Astrocyte (in vitro differentiated cells and primary cell): ENCODE measurements around the gene SCAND1. TPM values are rescaled to one million over a fixed set of nuclear protein-coding genes. Genes with fewer than 3 reads are reported as not detected.

Experiments used
- DNase-seq: peaks from one replicate; pipeline ENCODE4 v3.0.0-alpha.2; 2010; ENCODE audit warnings: low read depth
- FAIRE-seq: peaks from 2 replicates; lab custom pipeline; 2011; peaks lifted over from hg19 to GRCh38; lab: Jason Lieb, UNC
- H2AFZ ChIP-seq: 2 replicates; pipeline ENCODE4 v1.6.0; 2012; ENCODE audit warnings: low read depth, low read length, inconsistent platforms
- H3K27ac ChIP-seq: 2 replicates; pipeline ENCODE4 v1.5.1; 2011; ENCODE audit warnings: low read depth, low read length, inconsistent platforms
- H3K27me3 ChIP-seq: 2 replicates; pipeline ENCODE4 v1.6.0; 2011; ENCODE audit warnings: low read length, inconsistent platforms; ENCODE audit not compliant: insufficient read depth
- H3K36me3 ChIP-seq: 2 replicates; pipeline ENCODE4 v1.5.1; 2011; ENCODE audit warnings: low read length, inconsistent platforms; ENCODE audit not compliant: insufficient read depth
- H3K4me1 ChIP-seq: 2 replicates; pipeline ENCODE4 v1.5.1; 2011; ENCODE audit warnings: low read length, inconsistent platforms; ENCODE audit not compliant: insufficient read depth
- H3K4me2 ChIP-seq: 2 replicates; pipeline ENCODE4 v1.6.0; 2012; ENCODE audit warnings: low read length, inconsistent platforms
- H3K4me3 ChIP-seq: 2 replicates; pipeline ENCODE4 v1.5.1; 2011; ENCODE audit warnings: low read depth, mild to moderate bottlenecking, low read length, inconsistent platforms; ENCODE audit not compliant: insufficient read depth
- H3K79me2 ChIP-seq: 2 replicates; pipeline ENCODE4 v1.6.0; 2012; ENCODE audit warnings: mild to moderate bottlenecking, low read length, inconsistent platforms; ENCODE audit not compliant: insufficient read depth
- H3K9ac ChIP-seq: 2 replicates; pipeline ENCODE4 v1.6.0; 2012; ENCODE audit warnings: mild to moderate bottlenecking, low read length, inconsistent platforms
- H3K9me3 ChIP-seq: 2 replicates; pipeline ENCODE4 v1.5.1; 2012; ENCODE audit warnings: low read depth, mild to moderate bottlenecking, low read length, inconsistent platforms; ENCODE audit not compliant: insufficient read depth
- H4K20me1 ChIP-seq: 2 replicates; pipeline ENCODE4 v1.6.0; 2012; ENCODE audit warnings: low read length, inconsistent platforms; ENCODE audit not compliant: insufficient read depth
- H3K27ac Mint-ChIP-seq: one replicate; pipeline ENCODE4 v1.8.0; 2021; ENCODE audit warnings: mild to moderate bottlenecking, mixed read lengths; ENCODE audit not compliant: unreplicated experiment
- H3K27me3 Mint-ChIP-seq: one replicate; pipeline ENCODE4 v1.8.0; 2021; ENCODE audit warnings: low read depth, mixed read lengths; ENCODE audit not compliant: unreplicated experiment
- H3K36me3 Mint-ChIP-seq: one replicate; pipeline ENCODE4 v1.8.0; 2021; ENCODE audit warnings: low read depth, mixed read lengths; ENCODE audit not compliant: unreplicated experiment
- H3K4me1 Mint-ChIP-seq: one replicate; pipeline ENCODE4 v1.8.0; 2021; ENCODE audit warnings: low read depth, mixed read lengths; ENCODE audit not compliant: unreplicated experiment
- H3K4me3 Mint-ChIP-seq: one replicate; pipeline ENCODE4 v1.8.0; 2021; ENCODE audit warnings: mild to moderate bottlenecking, moderate library complexity, mixed read lengths; ENCODE audit not compliant: unreplicated experiment
- H3K9me3 Mint-ChIP-seq: one replicate; pipeline ENCODE4 v1.8.0; 2021; ENCODE audit warnings: mild to moderate bottlenecking, mixed read lengths; ENCODE audit not compliant: unreplicated experiment
- CTCF ChIP-seq: IDR thresholded peaks from 2 replicates; pipeline ENCODE4 v1.5.1; 2011; ENCODE audit warnings: low read depth, mild to moderate bottlenecking, inconsistent platforms, low read length, moderate library complexity; ENCODE audit not compliant: insufficient read depth
- EZH2 ChIP-seq: IDR thresholded peaks from 2 replicates; pipeline ENCODE4 v1.6.1; 2012; ENCODE audit warnings: mild to moderate bottlenecking, low read length, inconsistent platforms; ENCODE audit not compliant: insufficient read depth
- total RNA-seq: library from RNA; stranded (reverse); gene quantifications from 2 replicates; pipeline ENCODE4 v1.2.1, GENCODE V29; 2021

Gene SCAND1
- total RNA-seq, 1 donor from 2014 or later: 63.8 TPM

DNA sequence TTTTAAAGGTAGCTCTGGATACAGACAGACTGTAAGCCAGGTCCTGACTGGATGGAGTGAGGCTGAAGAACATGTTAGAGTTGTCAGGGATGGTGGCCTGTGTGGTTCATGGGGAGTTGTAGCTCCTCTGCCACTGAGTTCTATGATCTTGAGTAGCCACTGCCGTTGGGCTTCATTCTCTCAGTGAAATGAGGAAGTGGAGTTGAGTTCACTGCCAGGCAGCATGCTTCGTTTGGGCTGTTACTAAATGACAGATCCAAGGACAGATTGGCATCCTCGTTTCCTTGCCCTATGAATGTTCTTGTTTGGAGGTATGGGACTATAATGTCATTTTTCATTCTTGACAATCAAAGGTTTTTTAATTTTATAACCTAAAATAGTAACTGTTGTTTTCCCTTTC is 37.2 kb downstream of the SCAND1 start:
- H2AFZ ChIP-seq: no peak overlapping the region
- no peak overlapping the region for H3K4me3 ChIP-seq
- no peaks in the 10 kb centered on the region for H3K4me1 Mint-ChIP-seq
- DNase-seq (no peak), FAIRE-seq (no peak)
- TF ChIP-seq EZH2: no peak
- TF ChIP-seq CTCF: no peak
- no peak overlapping the region for H3K4me2 ChIP-seq
- no peaks in the 10 kb centered on the region for H3K27me3 Mint-ChIP-seq
- no peaks in the 10 kb centered on the region for H3K9me3 ChIP-seq
- peaks cover 26% of the 10 kb centered on the region for H3K36me3 ChIP-seq
- H3K9ac ChIP-seq: no peak overlapping the region
- no peaks in the 10 kb centered on the region for H4K20me1 ChIP-seq
- no peaks in the 10 kb centered on the region for H3K9me3 Mint-ChIP-seq
- no peaks in the 10 kb centered on the region for H3K4me1 ChIP-seq
- no peak overlapping the region for H3K27ac Mint-ChIP-seq
- no peaks in the 10 kb centered on the region for H3K79me2 ChIP-seq
- H3K36me3 Mint-ChIP-seq: peaks cover 4% of the 10 kb centered on the region
- no peak overlapping the region for H3K4me3 Mint-ChIP-seq
- H3K27ac ChIP-seq: no peak overlapping the region
- H3K27me3 ChIP-seq: no peaks in the 10 kb centered on the region

- no peaks in the 10 kb centered on the region for H3K4me1 ChIP-seq
- no peak overlapping the region for H3K4me3 ChIP-seq
- no peaks in the 10 kb centered on the region for H3K27me3 ChIP-seq
- H3K27me3 Mint-ChIP-seq: no peaks in the 10 kb centered on the region
- H3K4me3 Mint-ChIP-seq: no peak overlapping the region
- peaks cover 15% of the 10 kb centered on the region for H4K20me1 ChIP-seq
- H3K27ac Mint-ChIP-seq: no peak overlapping the region
- no peak for FAIRE-seq
- H2AFZ ChIP-seq: no peak overlapping the region
- peaks cover 19% of the 10 kb centered on the region for H3K36me3 ChIP-seq
- no peaks in the 10 kb centered on the region for H3K79me2 ChIP-seq
- no peak overlapping the region for H3K27ac ChIP-seq
- no peak for DNase-seq
- no peak for TF ChIP-seq EZH2
- no peak for TF ChIP-seq CTCF
- no peaks in the 10 kb centered on the region for H3K9me3 Mint-ChIP-seq
- no peak overlapping the region for H3K4me2 ChIP-seq
- H3K9me3 ChIP-seq: no peaks in the 10 kb centered on the region
- no peak overlapping the region for H3K9ac ChIP-seq
- H3K36me3 Mint-ChIP-seq: peaks cover 13% of the 10 kb centered on the region
- H3K4me1 Mint-ChIP-seq: no peaks in the 10 kb centered on the region
Measured at GRCh38 chr20:35912881-35913280, 41.4 kb downstream of the SCAND1 start.

- FAIRE-seq (no peak), DNase-seq (no peak)
- Histone ChIP-seq H2AFZ (no peak overlapping the region), H3K4me2 (no peak overlapping the region), H3K4me1 (no peaks in the 10 kb centered on the region), H3K9ac (no peak overlapping the region), H3K4me3 (no peak overlapping the region), H3K9me3 (no peaks in the 10 kb centered on the region), H3K79me2 (no peaks in the 10 kb centered on the region), H3K36me3 (peaks cover 11% of the 10 kb centered on the region), H3K27me3 (no peaks in the 10 kb centered on the region), H4K20me1 (peaks cover 18% of the 10 kb centered on the region), H3K27ac (no peak overlapping the region)
- no peak for TF ChIP-seq CTCF
- no peak for TF ChIP-seq EZH2
- H3K4me3 Mint-ChIP-seq: no peak overlapping the region
- H3K9me3 Mint-ChIP-seq: no peaks in the 10 kb centered on the region
- H3K36me3 Mint-ChIP-seq: peaks cover 23% of the 10 kb centered on the region
- H3K27ac Mint-ChIP-seq: no peak overlapping the region
- no peaks in the 10 kb centered on the region for H3K4me1 Mint-ChIP-seq
- no peaks in the 10 kb centered on the region for H3K27me3 Mint-ChIP-seq
Measured at GRCh38 chr20:35910254-35910653, 44.0 kb downstream of the SCAND1 start.
